Coronary artery (tissue), 2 donors: ENCODE data around the gene RXFP4.

ENCODE experiments used
- DNase-seq: peaks from one replicate; pipeline ENCODE4 v3.0.0-alpha.2; 2017; ENCODE audit warnings: low spot score
- H3K27ac ChIP-seq, 2 donors: fragments of 200-600 bp; sonication (generic); one replicate each; pipeline ENCODE4 v1.5.1; 2016 to 2019
- H3K4me3 ChIP-seq: fragments of 200-600 bp; sonication (generic); 2 replicates; pipeline ENCODE4 v1.5.1; 2016; ENCODE audit warnings: mild to moderate bottlenecking, moderate library complexity
- TF ChIP-seq, protein P1 (sequence below): fragments of 200-600 bp; sonication (generic); IDR thresholded peaks from one replicate; pipeline ENCODE4 v1.5.1; 2019; ENCODE audit warnings: antibody characterized with exemption

The RXFP4 gene

DNA sequence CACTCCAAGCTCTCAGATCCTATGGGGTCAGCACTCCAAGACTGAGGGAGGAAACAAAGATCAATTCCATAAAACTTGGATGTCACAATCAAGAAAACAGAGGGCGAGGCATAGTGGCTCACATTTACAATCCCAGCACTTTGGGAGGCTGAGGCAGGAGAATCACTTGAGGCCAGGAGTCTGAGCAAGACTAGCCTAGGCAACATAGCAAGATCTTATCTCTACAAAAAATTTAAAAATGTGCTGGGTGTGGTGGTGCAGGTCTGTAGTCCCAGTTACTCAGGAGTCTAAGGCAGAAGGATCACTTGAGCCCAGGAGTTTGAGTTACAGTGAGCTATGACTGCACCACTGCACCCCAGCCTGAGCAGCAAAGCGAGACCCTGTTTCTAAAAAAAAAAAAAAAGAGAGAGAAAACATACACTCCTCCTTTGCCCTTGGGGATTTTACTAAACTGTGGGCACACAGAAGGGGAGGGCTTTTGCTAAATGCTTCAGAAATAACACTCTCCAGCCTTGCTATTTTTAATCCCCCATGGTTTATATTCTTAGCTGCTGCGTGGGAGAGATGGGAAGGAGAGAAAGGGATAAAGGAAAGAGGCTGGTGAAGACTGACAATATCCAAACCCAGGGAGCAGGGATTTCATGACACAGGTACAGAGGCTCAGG is 18.8 kb downstream of the RXFP4 start:
- Histone ChIP-seq H3K27ac (peak overlapping the region; percentile 45 to 79), H3K4me3 (no peak overlapping the region)
- no peak for DNase-seq
- TF ChIP-seq, protein P1, sequence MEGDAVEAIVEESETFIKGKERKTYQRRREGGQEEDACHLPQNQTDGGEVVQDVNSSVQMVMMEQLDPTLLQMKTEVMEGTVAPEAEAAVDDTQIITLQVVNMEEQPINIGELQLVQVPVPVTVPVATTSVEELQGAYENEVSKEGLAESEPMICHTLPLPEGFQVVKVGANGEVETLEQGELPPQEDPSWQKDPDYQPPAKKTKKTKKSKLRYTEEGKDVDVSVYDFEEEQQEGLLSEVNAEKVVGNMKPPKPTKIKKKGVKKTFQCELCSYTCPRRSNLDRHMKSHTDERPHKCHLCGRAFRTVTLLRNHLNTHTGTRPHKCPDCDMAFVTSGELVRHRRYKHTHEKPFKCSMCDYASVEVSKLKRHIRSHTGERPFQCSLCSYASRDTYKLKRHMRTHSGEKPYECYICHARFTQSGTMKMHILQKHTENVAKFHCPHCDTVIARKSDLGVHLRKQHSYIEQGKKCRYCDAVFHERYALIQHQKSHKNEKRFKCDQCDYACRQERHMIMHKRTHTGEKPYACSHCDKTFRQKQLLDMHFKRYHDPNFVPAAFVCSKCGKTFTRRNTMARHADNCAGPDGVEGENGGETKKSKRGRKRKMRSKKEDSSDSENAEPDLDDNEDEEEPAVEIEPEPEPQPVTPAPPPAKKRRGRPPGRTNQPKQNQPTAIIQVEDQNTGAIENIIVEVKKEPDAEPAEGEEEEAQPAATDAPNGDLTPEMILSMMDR: no peak

DNA sequence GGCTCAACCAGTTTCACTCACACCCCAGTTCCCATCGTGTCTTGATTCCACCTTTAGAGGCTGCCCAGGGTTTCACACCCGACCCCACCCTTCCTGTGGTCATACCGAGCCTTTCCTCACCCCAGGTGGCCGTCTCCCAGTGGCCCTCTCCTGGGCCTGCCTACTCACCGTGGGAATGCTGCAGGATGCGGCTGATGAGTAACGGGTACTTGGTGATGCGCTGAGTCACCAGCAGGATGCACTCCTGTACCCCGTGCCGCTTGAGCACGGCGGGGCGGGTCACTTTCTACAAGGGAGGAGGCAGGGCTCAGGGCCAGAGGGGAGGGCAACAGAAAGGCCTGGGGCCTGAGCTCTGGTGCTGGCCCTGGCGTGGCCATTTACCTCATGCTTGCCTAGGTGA is 20.5 kb downstream of the RXFP4 start:
- peak overlapping the region; percentile 24 for H3K4me3 ChIP-seq
- TF ChIP-seq, protein P1: no peak

DNA sequence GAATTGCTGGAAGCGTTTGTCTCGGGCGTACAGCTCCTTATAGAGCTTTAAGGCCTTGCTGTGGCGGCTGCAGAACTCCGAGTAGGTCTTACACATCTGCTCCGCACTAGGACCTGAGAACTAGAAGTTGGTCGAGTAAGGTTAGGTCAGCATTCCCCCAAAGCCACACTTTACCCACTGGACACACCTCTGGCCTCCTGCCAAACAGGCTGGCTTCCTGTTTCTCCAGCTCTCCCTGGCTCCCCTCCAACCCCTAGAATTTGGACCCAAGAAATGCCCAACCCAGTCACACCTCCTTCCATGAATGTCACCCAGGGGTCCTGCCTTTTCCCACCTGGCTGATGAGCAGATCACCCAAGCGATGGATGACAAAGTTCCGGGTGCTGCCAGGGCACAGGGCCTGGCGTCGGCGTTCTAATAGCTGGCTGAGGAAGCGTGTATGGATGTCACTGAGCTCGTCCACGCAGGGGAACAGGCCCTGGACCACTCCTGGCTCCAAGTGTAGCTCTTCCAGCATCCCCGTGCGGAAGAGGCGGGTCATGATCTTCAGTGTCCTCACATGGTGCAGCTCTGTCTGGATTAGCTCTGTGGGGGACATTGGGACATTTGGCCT is 21.3 kb downstream of the RXFP4 start:
- TF ChIP-seq, protein P1: no peak
- no peak for DNase-seq
- Histone ChIP-seq H3K4me3 (peak overlapping the region; percentile 3), H3K27ac (peak overlapping the region; percentile 54 to 92)

More for the DNA sequence above, 20.5 kb downstream of the RXFP4 start:
- peak; percentile 94 for DNase-seq
- H3K27ac ChIP-seq: peak overlapping the region; percentile 54 to 92

DNA sequence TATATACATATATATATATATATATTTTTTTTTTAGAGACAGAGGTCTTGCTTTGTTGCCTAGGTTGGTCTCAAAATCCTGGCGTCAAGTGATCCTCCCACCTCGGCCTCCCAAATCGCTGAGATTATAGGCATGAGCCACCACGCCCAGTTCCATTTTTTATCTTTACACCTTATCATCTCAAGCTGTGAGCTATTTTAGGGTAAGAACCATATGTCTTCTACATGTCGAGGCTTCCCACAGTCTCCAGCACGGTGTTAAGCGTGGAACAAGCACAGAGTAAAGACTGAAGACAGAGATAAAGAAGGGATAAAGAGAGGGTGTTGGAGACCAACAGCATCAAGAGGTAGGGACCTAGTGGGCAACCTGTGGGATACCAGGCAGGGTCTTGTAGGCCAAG is 22.8 kb downstream of the RXFP4 start:
- DNase-seq: no peak
- Histone ChIP-seq H3K4me3 (no peak overlapping the region), H3K27ac (peak overlapping the region in 1 of 2 donors; percentile 36)
- TF ChIP-seq, protein P1: no peak

DNA sequence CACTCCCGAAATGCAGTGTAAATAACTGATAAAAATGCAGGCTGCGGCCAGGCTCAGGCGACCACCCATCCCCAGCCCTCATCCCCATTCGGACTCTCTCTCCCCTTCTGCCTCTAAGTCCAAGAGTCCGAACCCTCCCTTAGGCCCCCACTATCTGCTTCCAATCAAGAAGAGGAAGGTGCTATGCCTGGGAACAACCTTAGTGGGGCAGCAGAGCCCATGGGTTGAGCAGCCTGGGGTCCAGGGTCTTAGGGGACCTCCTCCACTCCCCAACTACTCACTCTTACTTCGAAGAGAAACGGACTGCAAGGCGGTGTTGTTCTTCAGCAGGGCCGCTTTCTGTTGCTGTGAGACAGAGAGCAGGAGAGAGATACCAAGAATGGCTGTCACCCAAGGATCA is 24.7 kb downstream of the RXFP4 start:
- TF ChIP-seq, protein P1: no peak
- Histone ChIP-seq H3K27ac (peak overlapping the region in 1 of 2 donors; percentile 88), H3K4me3 (no peak overlapping the region)
- DNase-seq: no peak

DNA sequence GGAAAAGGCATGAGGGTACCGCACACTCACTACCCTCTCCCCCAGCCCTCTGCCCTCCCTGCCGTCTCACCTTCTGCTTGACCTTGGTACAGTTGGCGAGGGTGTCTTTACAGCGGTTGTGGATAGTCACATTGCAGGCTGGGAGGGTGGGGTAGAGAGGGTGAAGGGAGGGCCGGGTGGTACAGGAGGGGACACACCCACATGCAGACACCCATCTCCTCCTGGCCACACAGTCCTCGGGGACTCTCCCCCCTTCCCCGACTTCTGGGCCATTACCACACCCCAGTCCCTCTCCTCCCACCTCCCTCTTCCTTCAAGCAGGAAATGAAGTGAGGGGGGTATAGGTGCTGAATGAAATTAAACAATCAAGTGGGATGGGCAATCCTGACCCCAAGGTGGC is 25.3 kb downstream of the RXFP4 start:
- Histone ChIP-seq H3K27ac (peak overlapping the region; percentile 54 to 88), H3K4me3 (peak overlapping the region; percentile 7)
- no peak for DNase-seq
- TF ChIP-seq, protein P1: no peak
